T-helper 17 cell (primary cell): ENCODE results near the gene ZNF287. TPM values are rescaled to one million over a fixed set of nuclear protein-coding genes. Genes with fewer than 3 reads are reported as not detected.

Experiments
- ATAC-seq: fragments of 150-1000 bp; cut with Tn5 transposase; 2 replicates; pipeline ENCODE4 v1.10.0; 2021; ENCODE audit warnings: mild to moderate bottlenecking, moderate library complexity
- DNase-seq, 3 donors: peaks; one replicate each; pipeline versions ENCODE4 v3.0.0 to v3.0.0-alpha.2; 2020 to 2021
- H3K9me3 ChIP-seq: one replicate; pipeline ENCODE4 v1.7.0; 2013; ENCODE audit warnings: low read length, mild to moderate bottlenecking; ENCODE audit not compliant: control insufficient read depth, poor library complexity, severe bottlenecking
- H3K27ac Mint-ChIP-seq: one replicate; pipeline ENCODE4 v1.8.0; 2022; ENCODE audit warnings: mild to moderate bottlenecking, moderate library complexity, mixed read lengths
- H3K27me3 Mint-ChIP-seq: one replicate; pipeline ENCODE4 v1.8.0; 2022; ENCODE audit warnings: mixed read lengths
- H3K36me3 Mint-ChIP-seq: one replicate; pipeline ENCODE4 v1.8.0; 2022; ENCODE audit warnings: low read depth, mixed read lengths
- H3K4me1 Mint-ChIP-seq: one replicate; pipeline ENCODE4 v1.8.0; 2022; ENCODE audit warnings: mild to moderate bottlenecking, mixed read lengths
- H3K4me3 Mint-ChIP-seq: one replicate; pipeline ENCODE4 v1.8.0; 2022; ENCODE audit warnings: mild to moderate bottlenecking, moderate library complexity, mixed read lengths
- total RNA-seq, 4 donors: library from RNA in 2 of 4; stranded (reverse) in 2 of 4; gene quantifications; one replicate each; pipeline ENCODE4 v1.2.3 and lab custom pipeline; 2022 to 2026

The ZNF287 gene
- total RNA-seq, 2 donors from 2014 or later: 6.6 to 7.6 TPM

GRCh38 chr17:16507918-16508533 lies 61.0 kb downstream of the ZNF287 start:
- Mint-ChIP-seq H3K27me3 (peaks cover 12% of the 10 kb centered on the region), H3K27ac (no peak overlapping the region), H3K36me3 (peaks cover 3% of the 10 kb centered on the region), H3K4me3 (no peak overlapping the region), H3K4me1 (peaks cover 9% of the 10 kb centered on the region)
- ATAC-seq (no peak), DNase-seq (no peak)
- H3K9me3 ChIP-seq: no peaks in the 10 kb centered on the region

GRCh38 chr17:16506188-16506587 lies 62.8 kb downstream of the ZNF287 start:
- ATAC-seq (no peak), DNase-seq (no peak)
- Mint-ChIP-seq H3K4me1 (peaks cover 3% of the 10 kb centered on the region), H3K4me3 (no peak overlapping the region), H3K27me3 (peaks cover 12% of the 10 kb centered on the region), H3K27ac (no peak overlapping the region), H3K36me3 (peaks cover 3% of the 10 kb centered on the region)
- H3K9me3 ChIP-seq: no peaks in the 10 kb centered on the region

DNA sequence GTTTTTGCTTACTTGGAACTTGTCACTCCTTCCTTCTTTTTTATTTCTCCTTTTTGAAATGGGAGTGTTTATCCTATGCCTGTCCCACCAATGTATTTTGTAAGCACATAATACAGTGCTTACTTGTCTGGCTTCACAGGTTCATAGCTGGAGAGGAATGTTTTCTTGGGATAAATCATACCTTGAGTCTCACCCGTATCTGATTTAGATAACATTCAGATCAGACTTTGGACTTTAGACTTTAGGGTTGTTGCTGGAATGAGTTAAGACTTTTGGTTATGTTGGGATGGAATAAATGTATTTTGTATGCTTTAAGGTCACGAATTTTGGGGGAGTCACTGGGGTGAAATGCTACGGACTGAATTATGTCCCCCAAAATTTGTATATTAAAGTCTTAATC lies 64.0 kb downstream of the ZNF287 start:
- H3K4me3 Mint-ChIP-seq: no peak overlapping the region
- H3K27ac Mint-ChIP-seq: no peak overlapping the region
- H3K4me1 Mint-ChIP-seq: peaks cover 3% of the 10 kb centered on the region
- peaks cover 3% of the 10 kb centered on the region for H3K36me3 Mint-ChIP-seq
- peaks cover 12% of the 10 kb centered on the region for H3K27me3 Mint-ChIP-seq
- ATAC-seq (no peak), DNase-seq (no peak)
- H3K9me3 ChIP-seq: no peaks in the 10 kb centered on the region

Other genes starting within 250 kb of the ZNF287 start
- 1 to 10 TPM; 6.9 to 9.2 TPM for gene CENPV, start 215.7 kb downstream of the ZNF287 start, total RNA-seq
- 100 to 1,000 TPM; 819 to 876 TPM for gene UBB, start 188.1 kb downstream of the ZNF287 start, total RNA-seq
- gene TRPV2, start 153.6 kb downstream of the ZNF287 start, total RNA-seq: 10 to 100 TPM; 87.1 to 91.1 TPM
- gene LRRC75A, start 77.0 kb downstream of the ZNF287 start, total RNA-seq: 1 to 10 TPM; 3.1 to 5.0 TPM
- gene ZNF624, start 84.6 kb upstream of the ZNF287 start, total RNA-seq: 1 to 10 TPM; 4.0 to 4.1 TPM
- 10 to 100 TPM in 1 of 2 donors, 1 to 10 TPM in 1; 9.9 to 11.8 TPM for gene CCDC144A, start 121.0 kb upstream of the ZNF287 start, total RNA-seq